Fibroblast of skin of back (primary cell): ENCODE measurements around the gene LRR1. TPM values are rescaled to one million over a fixed set of nuclear protein-coding genes. Genes with fewer than 3 reads are reported as not detected.

Source experiments
- DNase-seq: peaks from one replicate; pipeline ENCODE4 v3.0.0-alpha.2; 2013
- polyA plus RNA-seq, 2 experiments: library from polyadenylated mRNA; unstranded; fragments of 120-200 nt; gene quantifications; one replicate each; pipeline ENCODE4 v1.2.1, GENCODE V29; 2013; ENCODE audit not compliant: insufficient read length in 2 of 2

LRR1 gene, protein sequence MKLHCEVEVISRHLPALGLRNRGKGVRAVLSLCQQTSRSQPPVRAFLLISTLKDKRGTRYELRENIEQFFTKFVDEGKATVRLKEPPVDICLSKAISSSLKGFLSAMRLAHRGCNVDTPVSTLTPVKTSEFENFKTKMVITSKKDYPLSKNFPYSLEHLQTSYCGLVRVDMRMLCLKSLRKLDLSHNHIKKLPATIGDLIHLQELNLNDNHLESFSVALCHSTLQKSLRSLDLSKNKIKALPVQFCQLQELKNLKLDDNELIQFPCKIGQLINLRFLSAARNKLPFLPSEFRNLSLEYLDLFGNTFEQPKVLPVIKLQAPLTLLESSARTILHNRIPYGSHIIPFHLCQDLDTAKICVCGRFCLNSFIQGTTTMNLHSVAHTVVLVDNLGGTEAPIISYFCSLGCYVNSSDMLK
- 22.4 TPM for polyA plus RNA-seq (2013, experiment 1 of 2; ENCODE audit: insufficient read length)
- 6.4 TPM for polyA plus RNA-seq (2013, experiment 2 of 2; ENCODE audit: insufficient read length)

DNA sequence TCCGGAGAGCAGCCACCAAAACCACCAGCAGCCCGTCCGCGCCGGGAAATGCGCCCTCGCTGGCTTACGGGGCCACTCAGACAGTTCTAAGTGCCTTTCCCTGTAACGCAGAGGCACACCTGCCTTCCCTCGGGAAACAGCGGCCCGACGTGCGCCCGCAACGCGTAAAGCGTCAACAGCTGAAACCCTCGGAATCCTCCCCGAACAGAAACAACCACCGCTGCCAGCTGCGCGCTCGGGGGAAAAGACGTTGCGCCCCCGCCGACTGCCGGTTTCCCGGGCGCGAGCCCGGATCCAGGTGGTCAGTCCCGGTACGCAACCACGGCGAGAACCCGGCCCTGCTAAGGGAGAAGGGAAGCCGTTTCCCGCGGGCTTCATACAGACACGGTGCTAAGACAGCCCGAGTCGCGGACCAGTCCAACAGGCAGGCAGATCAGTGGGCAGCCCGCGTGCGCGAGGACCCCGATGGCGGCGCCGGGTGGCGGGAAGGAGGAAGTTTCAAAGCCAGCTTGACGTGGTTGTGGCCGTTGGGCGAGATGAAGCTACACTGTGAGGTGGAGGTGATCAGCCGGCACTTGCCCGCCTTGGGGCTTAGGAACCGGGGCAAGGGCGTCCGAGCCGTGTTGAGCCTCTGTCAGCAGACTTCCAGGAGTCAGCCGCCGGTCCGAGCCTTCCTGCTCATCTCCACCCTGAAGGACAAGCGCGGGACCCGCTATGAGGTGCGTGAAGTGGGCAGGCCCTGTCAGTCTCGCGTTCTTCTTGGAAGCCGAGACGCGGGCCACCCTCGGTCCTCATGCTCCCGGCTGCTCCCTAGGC lies at the start of gene LRR1:
Gene LRR1, plus strand, starts transcription at position 456 of the 816 bp plus-strand sequence. Its CDS starts 81 bp downstream, at position 537.
- DNase-seq = peak; percentile 85

DNA sequence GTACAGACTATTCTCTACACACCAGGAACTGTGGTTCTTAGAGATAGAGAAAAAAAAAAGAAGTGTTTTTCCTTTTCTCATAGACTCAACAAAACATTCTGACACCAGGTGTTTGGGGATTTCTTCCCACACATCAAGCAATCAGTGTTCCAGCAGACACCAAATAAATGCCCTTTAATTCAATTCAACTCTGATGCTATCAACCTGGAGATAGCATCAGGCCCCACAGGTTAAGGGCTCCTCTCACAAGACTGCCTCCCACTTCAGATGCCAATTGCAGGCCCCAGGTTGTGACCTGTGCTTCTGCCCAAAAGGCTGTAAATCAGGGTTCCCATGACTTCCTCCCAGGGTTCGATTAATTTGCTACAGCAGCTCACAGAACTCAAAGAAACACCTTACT lies 49.3 kb upstream of the LRR1 start:
- DNase-seq = no peak

GRCh38 chr14:49549881-49550280 lies 48.9 kb upstream of the LRR1 start:
- peak; percentile 33 for DNase-seq

- no peak for DNase-seq
These were observed 48.2 kb upstream of the LRR1 start for GRCh38 chr14:49550286-49551184.

DNA sequence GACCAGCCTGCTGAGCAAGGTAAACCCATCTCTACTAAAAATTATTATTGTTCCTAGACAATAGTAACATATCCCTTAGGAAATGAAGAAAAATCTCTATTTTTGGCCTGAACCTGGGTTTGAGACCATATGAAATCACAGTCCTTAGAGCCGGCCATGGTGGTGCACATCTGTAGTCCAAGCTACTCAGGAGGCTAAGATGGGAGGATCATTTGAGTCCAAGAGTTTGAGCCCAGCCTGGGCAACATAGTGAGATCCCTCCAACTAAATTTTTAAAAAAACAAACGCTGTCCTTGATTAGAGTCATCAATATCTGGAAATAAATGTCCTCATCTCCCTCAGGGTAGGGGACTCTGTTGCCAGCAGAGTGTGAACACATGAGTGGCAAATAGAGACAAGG lies 47.2 kb upstream of the LRR1 start:
- no peak for DNase-seq

DNA sequence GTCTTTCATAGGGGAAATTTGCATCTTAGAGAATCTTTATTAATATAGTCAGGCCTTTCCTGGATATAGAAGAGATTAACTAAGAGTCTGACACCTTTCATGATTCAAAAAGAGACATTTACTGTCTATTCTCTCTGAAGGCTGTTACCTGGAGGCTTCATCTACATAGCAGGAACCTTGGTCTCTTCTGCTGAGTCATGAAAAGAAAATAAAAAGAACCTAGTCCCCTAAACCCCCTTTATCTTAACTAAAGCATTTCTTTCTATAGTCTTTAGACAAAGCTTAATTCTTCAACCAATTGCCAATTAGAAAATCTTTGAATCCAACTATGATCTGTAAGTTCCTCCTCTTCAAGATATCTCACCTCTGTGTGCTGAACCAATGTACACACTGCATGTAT lies 45.6 kb upstream of the LRR1 start:
- no peak for DNase-seq

DNA sequence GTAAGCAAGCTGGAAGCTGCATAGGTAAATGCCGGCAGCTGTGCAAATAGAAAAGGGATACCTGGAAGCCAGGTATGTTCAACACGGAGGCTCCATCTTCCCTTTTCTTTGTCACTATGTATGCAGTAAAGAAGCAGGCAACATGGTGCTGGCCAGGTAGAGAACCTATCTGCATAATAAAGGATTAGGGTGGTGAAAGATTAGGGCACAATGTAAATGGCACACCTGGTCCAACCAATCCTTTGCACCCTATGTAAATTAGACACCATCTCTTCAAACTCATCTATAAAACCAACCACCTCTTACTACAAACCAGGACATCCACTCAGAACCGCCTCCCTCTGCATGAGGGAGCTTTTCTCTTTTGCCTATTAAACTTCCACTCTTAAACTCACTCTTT lies 44.8 kb upstream of the LRR1 start:
- no peak for DNase-seq

DNA sequence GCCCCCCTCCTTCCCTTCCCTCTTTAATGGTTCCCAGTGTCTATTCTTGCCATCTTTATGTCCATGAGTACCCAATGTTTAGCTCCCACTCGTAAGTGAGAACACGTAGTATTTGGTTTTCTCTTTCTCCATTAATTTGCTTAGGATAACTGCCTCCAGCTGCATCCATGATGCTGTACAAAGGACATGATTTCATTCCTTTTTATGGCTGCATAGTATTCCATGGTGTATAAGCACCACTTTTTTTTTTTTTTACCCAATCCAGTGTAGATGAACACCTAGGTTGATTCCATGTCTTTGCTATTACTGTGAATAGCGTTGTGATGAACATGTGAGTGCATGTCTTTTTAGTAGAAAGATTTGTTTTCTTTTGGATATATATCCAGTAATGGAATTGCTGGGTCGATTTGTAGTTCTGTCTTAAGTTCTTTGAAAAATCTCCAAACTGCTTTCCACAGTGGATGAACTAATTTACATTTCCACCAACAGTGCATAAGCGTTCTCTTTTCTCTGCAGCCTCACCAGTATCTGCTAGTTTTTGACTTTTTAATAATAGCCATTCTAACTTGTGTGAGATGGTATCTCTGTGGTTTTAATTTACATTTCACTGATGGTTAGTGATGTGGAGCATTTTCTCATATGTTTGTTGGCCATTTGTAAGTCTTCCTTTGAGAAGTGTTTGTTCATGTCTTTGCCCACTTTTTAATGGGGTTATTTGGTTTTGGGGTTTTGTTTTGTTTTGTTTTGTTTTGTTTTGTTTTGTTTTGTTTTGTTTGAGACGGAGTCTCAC lies 38.6 kb upstream of the LRR1 start:
- no peak for DNase-seq

- no peak for DNase-seq
These were observed 32.0 kb upstream of the LRR1 start for GRCh38 chr14:49566714-49567113.

- DNase-seq = no peak
These were observed 29.5 kb upstream of the LRR1 start for GRCh38 chr14:49569281-49569680.

- no peak for DNase-seq
These were observed 24.7 kb upstream of the LRR1 start for GRCh38 chr14:49574038-49574437.

DNA sequence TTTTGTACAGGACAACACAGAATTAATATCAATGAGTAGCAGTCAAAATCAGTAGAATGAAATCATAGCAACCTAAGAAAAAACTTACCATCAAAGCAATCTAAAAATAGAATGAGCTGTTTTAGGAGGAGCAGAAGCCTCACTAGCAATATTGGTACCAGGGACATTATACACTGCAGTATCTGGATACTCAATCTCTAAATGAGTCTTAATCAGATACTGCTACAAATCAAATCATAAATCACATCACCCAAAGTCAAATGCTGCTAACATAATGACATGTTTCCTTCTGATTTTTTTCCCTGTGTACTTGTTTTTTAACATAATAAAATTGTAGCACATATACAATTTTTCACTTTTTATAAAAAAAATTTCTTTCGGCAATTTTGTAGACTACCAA lies 20.6 kb upstream of the LRR1 start:
- DNase-seq = no peak

GRCh38 chr14:49579841-49580240 lies 18.9 kb upstream of the LRR1 start:
- no peak for DNase-seq

- DNase-seq = no peak
These were observed 17.3 kb upstream of the LRR1 start for GRCh38 chr14:49581209-49582112.

DNA sequence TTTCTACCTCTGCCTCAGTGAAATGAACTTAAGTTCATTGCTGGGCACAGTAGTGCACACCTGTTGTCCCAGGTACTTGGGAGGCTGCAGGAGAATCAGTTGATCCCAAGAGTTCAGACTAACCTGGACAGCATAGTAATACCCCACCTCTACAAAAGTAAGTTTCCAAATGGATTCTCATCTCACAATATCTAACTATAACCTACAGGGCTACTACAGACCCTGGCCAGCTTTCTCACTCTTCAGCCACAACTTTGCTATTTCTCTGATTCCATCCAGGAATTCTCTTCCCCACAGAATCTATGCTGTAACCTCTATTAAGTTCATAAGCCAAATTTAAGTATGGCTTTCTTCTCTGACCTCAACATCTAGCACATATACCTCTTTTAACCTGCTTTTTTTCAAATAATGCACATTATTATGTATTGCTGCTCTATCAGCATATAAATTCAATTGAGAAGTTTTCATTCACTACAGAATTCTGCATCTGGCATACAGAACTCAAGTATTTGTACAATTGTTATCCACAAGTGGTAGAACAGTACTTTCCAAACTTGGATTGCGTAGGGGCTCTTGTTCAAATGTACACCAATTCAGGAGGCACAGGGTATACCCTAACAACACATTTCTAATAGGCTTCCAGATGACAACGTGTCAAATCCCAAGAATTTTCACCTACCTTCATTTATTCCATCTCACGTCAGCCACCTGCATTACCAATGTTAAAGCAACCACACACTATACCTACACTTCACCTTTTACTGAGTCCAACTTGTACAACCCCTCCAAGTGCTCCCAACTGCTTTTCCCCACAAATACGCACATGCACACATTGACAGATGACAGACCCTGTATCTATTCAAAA lies 16.4 kb upstream of the LRR1 start:
- DNase-seq = no peak

DNA sequence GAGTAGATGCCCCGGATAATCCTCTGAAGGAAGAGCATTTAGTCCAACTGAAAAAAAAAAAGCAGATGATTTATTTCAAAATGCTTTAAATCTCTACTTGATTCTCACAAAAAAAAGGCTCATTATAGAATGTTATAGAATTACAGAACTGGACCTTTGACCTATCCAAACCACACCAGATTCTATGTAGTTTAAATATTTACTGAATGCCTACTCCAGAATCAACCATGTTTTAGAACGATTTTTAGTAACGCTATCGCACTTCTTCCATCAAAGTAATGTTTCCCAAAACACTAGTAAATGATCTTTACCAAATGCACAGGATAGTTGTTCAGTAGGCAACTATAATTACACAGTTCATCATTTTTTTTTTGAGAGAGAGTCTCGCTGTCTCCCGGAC lies 15.1 kb upstream of the LRR1 start:
- no peak for DNase-seq

DNA sequence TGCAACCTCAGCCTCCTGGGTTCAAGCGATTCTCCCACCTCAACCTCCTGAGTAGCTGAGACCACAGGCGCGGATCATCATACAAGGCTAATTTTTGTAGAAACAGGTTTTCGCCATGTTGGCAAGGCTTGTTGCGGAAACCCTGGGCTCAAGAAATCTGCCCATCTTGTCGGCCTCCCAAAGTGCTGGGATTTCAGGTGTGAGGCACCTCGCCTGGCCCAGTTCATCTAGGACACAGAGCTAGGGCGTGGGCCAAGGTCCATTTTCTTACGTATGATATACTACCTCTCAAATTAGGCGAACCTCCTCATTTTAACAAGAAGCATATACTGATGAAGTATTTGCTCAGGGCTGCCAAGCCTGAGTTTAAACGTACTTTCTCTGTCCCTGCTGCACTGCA lies 14.7 kb upstream of the LRR1 start:
- DNase-seq = no peak

DNA sequence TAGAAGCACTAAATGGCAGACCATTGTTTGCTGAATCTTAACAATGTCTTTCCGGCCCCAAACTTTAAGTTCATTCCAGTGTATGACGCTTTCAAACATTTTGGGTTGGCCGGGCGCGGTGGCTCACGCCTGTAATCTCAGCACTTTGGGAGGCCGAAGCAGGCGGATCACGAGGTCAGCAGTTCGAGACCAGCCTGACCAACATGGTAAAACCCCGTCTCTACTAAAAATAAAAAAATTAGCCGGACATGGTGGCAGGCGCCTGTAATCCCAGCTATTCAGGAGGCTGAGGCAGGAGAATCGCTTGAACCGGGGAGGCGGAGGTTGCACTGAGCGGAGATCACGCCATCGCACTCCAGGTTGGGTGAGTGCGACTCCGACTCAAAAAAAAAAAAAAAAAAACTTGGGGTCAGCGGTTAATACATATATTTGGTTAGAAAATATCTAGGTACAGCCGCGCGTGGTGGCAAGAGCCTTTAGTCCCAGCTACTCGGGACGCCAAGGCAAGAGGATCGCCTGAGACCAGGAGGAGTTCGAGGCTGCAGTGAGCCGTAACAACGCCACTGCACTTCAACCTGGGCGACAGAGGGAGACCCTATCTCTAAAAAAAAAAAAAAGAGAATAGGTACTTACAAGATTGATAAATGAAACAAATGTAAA lies 13.6 kb upstream of the LRR1 start:
- DNase-seq = peak; percentile 21
